Lower lobe of right lung (tissue), 2 donors: Measurements from ENCODE around the gene EPHA6. TPM values are rescaled to one million over a fixed set of nuclear protein-coding genes. Genes with fewer than 3 reads are reported as not detected.

ENCODE experiments used
- ATAC-seq, 2 donors: fragments of 200-7000 bp; cut with Tn5 transposase; one replicate each; pipeline ENCODE4 v1.9.1; 2020 to 2022; ENCODE audit warnings: mild to moderate bottlenecking in 2 of 2, moderate library complexity in 2 of 2
- DNase-seq: peaks from one replicate; pipeline ENCODE4 v3.0.0-alpha.2; 2020
- H3K27ac ChIP-seq: fragments of 200-600 bp; one replicate; pipeline ENCODE4 v1.8.0; 2022
- H3K27me3 ChIP-seq: fragments of 200-600 bp; one replicate; pipeline ENCODE4 v1.8.0; 2022; ENCODE audit warnings: low read depth
- H3K36me3 ChIP-seq: fragments of 200-600 bp; one replicate; pipeline ENCODE4 v1.8.0; 2022; ENCODE audit warnings: mild to moderate bottlenecking
- H3K4me1 ChIP-seq: fragments of 200-600 bp; one replicate; pipeline ENCODE4 v1.8.0; 2022
- H3K4me3 ChIP-seq: fragments of 200-600 bp; one replicate; pipeline ENCODE4 v1.8.0; 2022; ENCODE audit warnings: mild to moderate bottlenecking
- H3K9me3 ChIP-seq: fragments of 200-600 bp; one replicate; pipeline ENCODE4 v1.8.0; 2022
- intact Hi-C: fragments of 100-400 bp; cut with DNase I; formaldehyde crosslinking; loops from one replicate; pipeline ENCODE4 v1.11.0; 2022
- total RNA-seq: library from RNA; stranded (reverse); fragmentation: NEBNext Ultra II Directional; extraction: Animal tissue kit (Norgen Biotek cat#: 25700); gene quantifications from one replicate; pipeline ENCODE4 v1.2.1, GENCODE V29; 2021
- TF ChIP-seq, protein P1 (sequence below): fragments of 200-600 bp; IDR thresholded peaks from one replicate; pipeline ENCODE4 v1.8.0; 2022; ENCODE audit warnings: antibody characterized with exemption, mild to moderate bottlenecking
- donor health status: DM: no; HTN: yes; CAD: no; lungs with severe emphysema.

Gene EPHA6
- total RNA-seq, 1 donor from 2014 or later, result 0.53 TPM

DNA sequence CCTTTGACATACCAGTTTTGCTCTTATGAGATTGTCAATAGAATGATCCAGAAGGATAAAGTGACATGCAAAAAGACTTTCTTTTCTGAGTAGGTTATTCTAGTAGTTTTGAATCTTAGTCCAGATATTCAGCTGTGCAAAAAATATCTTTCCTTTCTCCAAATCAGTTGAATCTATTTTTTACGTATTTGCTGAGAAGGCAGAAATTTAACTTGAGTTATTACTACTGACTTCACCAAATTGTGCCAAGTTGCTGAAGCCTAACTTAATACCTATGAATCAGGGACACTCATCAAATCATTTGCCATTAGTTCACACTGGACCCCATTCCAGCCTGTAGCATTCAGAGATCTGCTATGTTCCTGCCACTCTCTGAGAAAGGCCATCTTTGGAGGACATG is 215.6 kb downstream of the EPHA6 start:
- DNase-seq (no peak), ATAC-seq (no peak)
- Histone ChIP-seq H3K27ac (no peak overlapping the region), H3K4me1 (no peaks in the 10 kb centered on the region), H3K27me3 (no peaks in the 10 kb centered on the region), H3K36me3 (no peaks in the 10 kb centered on the region), H3K9me3 (no peaks in the 10 kb centered on the region), H3K4me3 (no peak overlapping the region)
- intact Hi-C loops, result no loop called here
- TF ChIP-seq, protein P1, sequence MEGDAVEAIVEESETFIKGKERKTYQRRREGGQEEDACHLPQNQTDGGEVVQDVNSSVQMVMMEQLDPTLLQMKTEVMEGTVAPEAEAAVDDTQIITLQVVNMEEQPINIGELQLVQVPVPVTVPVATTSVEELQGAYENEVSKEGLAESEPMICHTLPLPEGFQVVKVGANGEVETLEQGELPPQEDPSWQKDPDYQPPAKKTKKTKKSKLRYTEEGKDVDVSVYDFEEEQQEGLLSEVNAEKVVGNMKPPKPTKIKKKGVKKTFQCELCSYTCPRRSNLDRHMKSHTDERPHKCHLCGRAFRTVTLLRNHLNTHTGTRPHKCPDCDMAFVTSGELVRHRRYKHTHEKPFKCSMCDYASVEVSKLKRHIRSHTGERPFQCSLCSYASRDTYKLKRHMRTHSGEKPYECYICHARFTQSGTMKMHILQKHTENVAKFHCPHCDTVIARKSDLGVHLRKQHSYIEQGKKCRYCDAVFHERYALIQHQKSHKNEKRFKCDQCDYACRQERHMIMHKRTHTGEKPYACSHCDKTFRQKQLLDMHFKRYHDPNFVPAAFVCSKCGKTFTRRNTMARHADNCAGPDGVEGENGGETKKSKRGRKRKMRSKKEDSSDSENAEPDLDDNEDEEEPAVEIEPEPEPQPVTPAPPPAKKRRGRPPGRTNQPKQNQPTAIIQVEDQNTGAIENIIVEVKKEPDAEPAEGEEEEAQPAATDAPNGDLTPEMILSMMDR, result no peak

DNA sequence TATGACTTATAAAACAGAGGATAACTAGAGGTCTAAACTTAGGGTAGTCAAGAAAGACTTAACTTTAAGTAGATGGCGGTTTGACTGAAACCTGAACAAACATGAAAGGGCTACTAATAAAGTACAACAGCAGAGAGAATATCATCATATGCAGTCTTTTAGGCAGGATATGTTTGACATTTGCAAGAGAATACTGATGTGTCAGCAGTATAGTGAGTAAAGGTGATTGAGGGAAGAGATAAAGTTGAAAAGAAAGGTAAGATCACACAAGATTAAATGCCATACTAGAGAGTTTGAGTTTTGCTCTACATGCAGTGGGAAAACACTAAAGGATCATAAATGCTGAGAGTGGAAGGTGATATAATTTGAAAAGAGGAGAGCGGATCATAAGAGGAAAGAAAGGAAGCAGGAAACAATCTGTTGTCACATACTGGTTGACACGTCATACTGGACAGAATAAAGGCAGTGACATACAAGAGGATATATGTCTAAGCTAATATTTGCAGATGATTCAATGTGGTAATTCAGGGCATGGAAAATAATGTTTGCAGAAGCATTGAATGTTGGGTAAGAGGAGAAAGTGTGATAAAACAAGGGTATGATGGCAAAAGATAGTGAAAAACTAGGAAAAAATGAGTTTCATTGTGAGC is 223.0 kb downstream of the EPHA6 start:
- TF ChIP-seq, protein P1, result no peak
- Histone ChIP-seq H3K27ac (no peak overlapping the region), H3K9me3 (no peaks in the 10 kb centered on the region), H3K4me3 (no peak overlapping the region), H3K27me3 (no peaks in the 10 kb centered on the region), H3K4me1 (no peaks in the 10 kb centered on the region), H3K36me3 (no peaks in the 10 kb centered on the region)
- DNase-seq, result no peak
- ATAC-seq, result no peak
- intact Hi-C loops, result no loop called here

DNA sequence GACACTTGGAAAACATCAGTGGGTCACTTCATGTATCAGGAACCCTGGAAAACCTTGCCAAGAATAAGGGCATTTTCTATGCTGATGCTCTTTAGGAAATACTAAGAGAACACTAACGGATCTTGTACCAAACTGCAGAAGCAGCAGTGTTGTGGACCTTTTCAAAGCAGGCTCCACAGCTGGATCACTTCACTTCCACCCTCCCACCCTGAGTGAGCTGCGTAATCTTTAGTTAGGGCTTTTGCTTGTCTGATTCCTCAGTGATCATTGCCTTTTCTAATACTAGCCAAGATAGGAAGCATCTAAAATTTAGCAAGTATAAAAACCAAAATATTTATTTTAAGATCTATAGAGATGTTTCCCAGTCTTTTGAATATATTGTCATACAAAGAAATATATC is 229.0 kb downstream of the EPHA6 start:
- no peak overlapping the region for H3K4me3 ChIP-seq
- H3K36me3 ChIP-seq, result no peaks in the 10 kb centered on the region
- H3K9me3 ChIP-seq, result no peaks in the 10 kb centered on the region
- TF ChIP-seq, protein P1, result no peak
- H3K27me3 ChIP-seq, result no peaks in the 10 kb centered on the region
- H3K27ac ChIP-seq, result no peak overlapping the region
- no peaks in the 10 kb centered on the region for H3K4me1 ChIP-seq
- intact Hi-C loops, result no loop called here
- ATAC-seq, result no peak
- DNase-seq, result no peak

DNA sequence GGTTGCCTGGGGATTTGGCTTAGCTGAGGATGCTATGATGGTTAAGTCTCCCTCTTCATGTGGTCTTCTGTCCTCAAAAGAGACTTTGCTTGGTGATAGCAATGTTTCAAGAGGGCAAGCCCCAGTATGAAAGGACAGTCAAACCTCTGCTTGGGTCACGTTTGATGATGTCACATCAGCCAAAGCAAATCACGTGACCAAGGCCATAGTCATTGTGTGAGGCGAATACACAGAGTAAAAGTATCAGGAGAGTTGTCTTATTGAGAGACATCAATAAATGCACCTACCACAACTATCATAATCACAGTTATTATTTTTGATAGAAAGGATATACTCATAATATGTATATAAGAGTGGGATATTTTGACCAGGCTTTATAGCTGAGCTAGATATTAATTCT is 243.0 kb downstream of the EPHA6 start:
- no peaks in the 10 kb centered on the region for H3K9me3 ChIP-seq
- ATAC-seq (no peak), DNase-seq (no peak)
- no peak overlapping the region for H3K4me3 ChIP-seq
- TF ChIP-seq, protein P1, result no peak
- intact Hi-C loops, result no loop called here
- H3K4me1 ChIP-seq, result no peaks in the 10 kb centered on the region
- H3K27ac ChIP-seq, result no peak overlapping the region
- no peaks in the 10 kb centered on the region for H3K36me3 ChIP-seq
- no peaks in the 10 kb centered on the region for H3K27me3 ChIP-seq

DNA sequence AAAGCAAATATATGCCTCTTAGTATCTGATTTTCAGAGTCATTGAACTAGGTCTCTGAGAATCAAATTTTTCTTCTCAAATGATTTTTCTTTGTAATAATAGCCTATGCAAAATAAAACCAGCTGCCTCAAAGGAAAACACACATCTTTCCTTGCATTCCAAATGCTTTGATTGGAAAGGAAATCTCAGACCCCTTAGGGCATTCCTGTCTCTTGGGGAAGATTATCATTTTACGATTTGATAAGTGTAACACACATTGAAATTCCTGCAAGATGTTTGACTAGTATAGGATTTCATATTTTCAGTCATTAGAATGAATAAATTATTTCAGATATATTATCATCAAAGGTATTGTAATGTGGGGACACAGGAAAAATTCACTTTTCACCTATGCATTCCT is 244.8 kb downstream of the EPHA6 start:
- intact Hi-C loops, result no loop called here
- Histone ChIP-seq H3K4me3 (no peak overlapping the region), H3K4me1 (no peaks in the 10 kb centered on the region), H3K27me3 (no peaks in the 10 kb centered on the region), H3K9me3 (no peaks in the 10 kb centered on the region), H3K27ac (no peak overlapping the region), H3K36me3 (no peaks in the 10 kb centered on the region)
- ATAC-seq (no peak), DNase-seq (no peak)
- TF ChIP-seq, protein P1, result no peak
